ENCODE results near the gene ETS1. TPM values are rescaled to one million over a fixed set of nuclear protein-coding genes. Genes with fewer than 3 reads are reported as not detected.

Gene ETS1
- total RNA-seq, 1 experiment from 2014 or later, result 3.7 TPM

- no TSS peak for BruUV-seq (replicated peaks)
- CTCF ChIA-PET, result no interaction called here
- Histone ChIP-seq H3K27ac (ENCODE audit: low read depth, low read length, poor library complexity, severe bottlenecking) (no peak overlapping the region), H3K4me1 (ENCODE audit: insufficient read depth, low read length, poor library complexity, severe bottlenecking) (no peaks in the 10 kb centered on the region), H3K36me3 (ENCODE audit: insufficient read depth, low read length, poor library complexity, severe bottlenecking) (no peaks in the 10 kb centered on the region), H3K9me3 (ENCODE audit: low read depth, low read length, poor library complexity, severe bottlenecking) (no peaks in the 10 kb centered on the region), H3K4me3 (ENCODE audit: low read depth, low read length, poor library complexity, severe bottlenecking) (no peak overlapping the region), H3K27me3 (replicated peaks; ENCODE audit: insufficient read depth, low read depth, low read length, poor library complexity) (peaks cover 76% of the 10 kb centered on the region)
- no peak for DNase-seq (ENCODE audit: low spot score)
- POLR2A ChIA-PET (ENCODE audit: low non-redundant PET), result no interaction called here
- intact Hi-C loops (cut with micrococcal nuclease; ENCODE audit: unreplicated experiment), result no loop called here
- TF ChIP-seq CTCF (conservative IDR thresholded peaks at IDR 0.05; ENCODE audit: low read depth, low read length) (no peak), EZH2 (IDR thresholded peaks at IDR 0.05; ENCODE audit: borderline replicate concordance, low read depth, low read length, poor library complexity, severe bottlenecking) (no peak)
Observed at GRCh38 chr11:128497776-128498095, 89.6 kb downstream of the ETS1 start.

GRCh38 chr11:128497061-128497775 lies 90.1 kb downstream of the ETS1 start:
- no peak overlapping the region for H3K4me3 ChIP-seq (ENCODE audit: low read depth, low read length, poor library complexity, severe bottlenecking)
- no peaks in the 10 kb centered on the region for H3K9me3 ChIP-seq (ENCODE audit: low read depth, low read length, poor library complexity, severe bottlenecking)
- DNase-seq (ENCODE audit: low spot score), result peak; percentile 63
- POLR2A ChIA-PET (ENCODE audit: low non-redundant PET), result no interaction called here
- no peak overlapping the region for H3K27ac ChIP-seq (ENCODE audit: low read depth, low read length, poor library complexity, severe bottlenecking)
- no peaks in the 10 kb centered on the region for H3K4me1 ChIP-seq (ENCODE audit: insufficient read depth, low read length, poor library complexity, severe bottlenecking)
- no TSS peak for BruUV-seq (replicated peaks)
- H3K27me3 ChIP-seq (replicated peaks; ENCODE audit: insufficient read depth, low read depth, low read length, poor library complexity), result peaks cover 76% of the 10 kb centered on the region
- intact Hi-C loops (cut with micrococcal nuclease; ENCODE audit: unreplicated experiment), result no loop called here
- no peaks in the 10 kb centered on the region for H3K36me3 ChIP-seq (ENCODE audit: insufficient read depth, low read length, poor library complexity, severe bottlenecking)
- no peak for TF ChIP-seq CTCF (conservative IDR thresholded peaks at IDR 0.05; ENCODE audit: low read depth, low read length)
- no peak for TF ChIP-seq EZH2 (IDR thresholded peaks at IDR 0.05; ENCODE audit: borderline replicate concordance, low read depth, low read length, poor library complexity, severe bottlenecking)
- CTCF ChIA-PET, result no interaction called here

- intact Hi-C loops (cut with micrococcal nuclease; ENCODE audit: unreplicated experiment), result no loop called here
- Histone ChIP-seq H3K27ac (ENCODE audit: low read depth, low read length, poor library complexity, severe bottlenecking) (no peak overlapping the region), H3K4me1 (ENCODE audit: insufficient read depth, low read length, poor library complexity, severe bottlenecking) (no peaks in the 10 kb centered on the region)
Observed at GRCh38 chr11:128496692-128497060, 90.7 kb downstream of the ETS1 start.

More at GRCh38 chr11:128496692-128497060, 90.7 kb downstream of the ETS1 start:
- no TSS peak for BruUV-seq (replicated peaks)
- Histone ChIP-seq H3K4me3 (ENCODE audit: low read depth, low read length, poor library complexity, severe bottlenecking) (no peak overlapping the region), H3K9me3 (ENCODE audit: low read depth, low read length, poor library complexity, severe bottlenecking) (no peaks in the 10 kb centered on the region), H3K36me3 (ENCODE audit: insufficient read depth, low read length, poor library complexity, severe bottlenecking) (no peaks in the 10 kb centered on the region), H3K27me3 (replicated peaks; ENCODE audit: insufficient read depth, low read depth, low read length, poor library complexity) (peaks cover 71% of the 10 kb centered on the region)
- ChIA-PET CTCF (no interaction called here), POLR2A (ENCODE audit: low non-redundant PET) (no interaction called here)
- DNase-seq (ENCODE audit: low spot score), result no peak
- TF ChIP-seq CTCF (conservative IDR thresholded peaks at IDR 0.05; ENCODE audit: low read depth, low read length) (no peak), EZH2 (IDR thresholded peaks at IDR 0.05; ENCODE audit: borderline replicate concordance, low read depth, low read length, poor library complexity, severe bottlenecking) (no peak)

Measured in A673 (cell line).